ELR (cell line): ENCODE measurements around the gene CD1C.
"Not testable (repeated sequence)": the region's sequence is repeated elsewhere in the genome, so short reads cannot be mapped to it uniquely, and the experiment has no call there.

Experiments
- DNase-seq: peaks from one replicate; pipeline ENCODE4 v3.0.0-alpha.2; 2015; ENCODE audit warnings: low read depth

The CD1C gene

DNA sequence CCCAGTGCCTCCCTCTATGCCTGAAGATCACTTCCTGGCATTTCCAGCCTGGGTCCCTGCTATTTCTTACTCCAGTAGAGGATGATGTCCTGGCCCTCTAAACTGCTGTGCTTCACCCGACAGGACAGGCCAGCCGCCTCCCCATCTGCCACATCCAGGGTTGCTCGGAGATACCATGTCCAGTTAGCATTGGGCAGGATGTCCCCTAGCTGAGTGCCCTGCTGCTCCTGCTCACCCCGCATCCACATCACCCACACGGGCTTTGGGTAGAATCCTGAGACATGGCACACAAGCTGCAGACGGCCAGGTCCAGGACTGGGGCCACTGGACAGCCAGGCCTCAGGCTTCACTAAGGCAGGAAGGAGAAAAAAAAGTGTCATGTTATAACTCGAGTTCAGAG is 39.6 kb downstream of the CD1C start:
- no peak for DNase-seq

DNA sequence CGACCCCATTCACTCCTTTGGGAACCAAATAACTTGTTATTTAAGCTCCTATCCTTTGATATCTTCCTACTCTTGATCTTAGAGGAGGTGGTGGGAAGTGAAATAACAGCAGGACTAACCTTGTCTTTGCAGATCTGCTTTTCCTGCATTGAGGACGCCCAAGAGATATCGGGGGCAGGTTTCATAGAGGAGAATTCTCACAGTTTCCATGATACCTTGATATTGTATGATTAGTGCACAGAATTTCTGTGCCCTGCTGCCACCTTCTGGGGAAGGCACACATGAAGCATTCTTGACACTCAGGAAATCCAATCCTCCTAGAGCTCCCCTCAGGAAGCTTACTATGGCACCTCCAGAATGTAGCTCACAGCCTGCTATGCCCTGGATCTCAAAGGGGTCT is 40.0 kb downstream of the CD1C start:
- peak; percentile 14 for DNase-seq

DNA sequence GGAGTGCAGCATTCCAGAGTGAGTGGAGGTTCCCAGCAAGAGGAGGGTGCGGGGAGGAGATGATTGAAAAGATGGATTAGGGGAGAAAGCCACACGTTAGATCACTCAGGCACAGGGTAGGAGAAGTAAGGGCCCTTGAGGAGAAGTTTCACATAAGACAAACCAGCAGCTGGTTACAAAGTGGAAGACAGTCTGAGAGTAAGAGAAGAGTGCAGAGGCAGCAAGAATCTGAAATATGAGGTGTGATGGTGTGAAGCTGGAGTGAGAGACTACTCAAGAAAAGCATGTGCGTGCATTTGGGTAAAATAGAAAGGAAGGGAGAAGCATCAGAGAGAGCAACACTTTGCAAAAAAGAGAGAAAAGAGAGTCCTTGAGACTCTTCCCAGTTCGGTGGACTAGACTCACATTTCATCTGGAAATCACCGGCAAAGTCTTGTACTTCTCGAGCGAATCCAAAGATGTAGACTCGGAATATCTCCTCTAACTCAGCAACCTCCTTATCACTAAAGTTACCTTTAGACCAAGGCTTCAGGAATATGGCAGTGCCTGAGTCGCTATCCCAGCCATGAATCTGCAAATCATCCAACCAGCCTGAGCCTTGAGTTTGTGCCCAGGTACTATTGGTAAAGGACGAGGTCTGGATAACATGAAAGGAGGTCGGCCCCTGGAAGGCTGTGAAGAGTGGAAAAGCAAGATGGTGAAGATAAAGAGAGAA is 40.8 kb downstream of the CD1C start:
- DNase-seq: no peak

DNA sequence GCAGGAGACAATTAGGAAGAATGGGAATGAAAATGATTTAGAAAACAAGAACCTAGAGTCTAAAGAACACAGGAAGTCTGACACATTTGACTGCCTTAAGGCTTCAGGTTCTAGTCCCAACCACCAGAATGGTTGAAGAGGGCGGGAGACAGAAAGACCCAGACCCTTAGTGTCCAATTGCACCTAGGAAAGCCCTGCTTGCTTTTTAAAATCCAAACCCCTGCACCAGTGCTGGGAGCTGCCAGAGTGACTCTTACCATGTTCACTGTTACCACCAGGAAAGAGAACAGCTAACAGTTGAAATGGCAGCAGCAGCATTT is 41.3 kb downstream of the CD1C start:
- DNase-seq: no peak

DNA sequence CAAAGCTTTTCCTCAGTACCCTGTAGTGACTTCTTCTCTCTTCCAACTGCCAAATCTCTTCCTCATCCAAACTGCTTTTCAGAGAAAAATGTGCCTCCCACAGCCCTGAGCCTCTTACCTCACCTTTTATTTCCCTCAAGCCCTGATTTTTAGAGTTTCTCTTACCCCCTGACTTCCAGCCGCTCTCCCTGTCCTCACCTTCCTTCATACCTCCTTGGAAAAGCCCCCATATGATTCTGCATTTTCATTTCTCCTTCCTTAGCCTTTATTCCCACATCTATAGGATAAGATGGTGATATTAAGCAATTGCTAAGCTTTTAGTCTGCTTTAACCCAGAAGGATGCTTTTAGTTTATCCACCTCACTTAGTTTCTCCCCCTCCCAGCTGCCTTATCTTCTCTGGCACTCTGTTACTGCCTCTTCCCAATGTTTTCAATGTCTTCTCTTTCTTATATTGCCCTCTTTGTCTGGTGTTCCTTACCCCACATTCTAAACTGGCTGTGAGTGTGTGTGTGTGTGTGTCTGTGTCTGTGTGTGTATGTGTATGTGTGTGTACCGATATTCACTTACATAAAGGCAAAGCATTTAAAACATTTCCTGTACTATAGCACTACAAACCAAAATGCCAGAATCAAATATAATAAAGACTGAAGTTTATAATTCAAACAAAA is 41.9 kb downstream of the CD1C start, which contains the start of gene CD1B:
Gene CD1B, minus strand, starts transcription at position 51 of the 670 bp plus-strand sequence. CDS start 108 bp downstream, outside the sequence.
- no peak for DNase-seq

DNA sequence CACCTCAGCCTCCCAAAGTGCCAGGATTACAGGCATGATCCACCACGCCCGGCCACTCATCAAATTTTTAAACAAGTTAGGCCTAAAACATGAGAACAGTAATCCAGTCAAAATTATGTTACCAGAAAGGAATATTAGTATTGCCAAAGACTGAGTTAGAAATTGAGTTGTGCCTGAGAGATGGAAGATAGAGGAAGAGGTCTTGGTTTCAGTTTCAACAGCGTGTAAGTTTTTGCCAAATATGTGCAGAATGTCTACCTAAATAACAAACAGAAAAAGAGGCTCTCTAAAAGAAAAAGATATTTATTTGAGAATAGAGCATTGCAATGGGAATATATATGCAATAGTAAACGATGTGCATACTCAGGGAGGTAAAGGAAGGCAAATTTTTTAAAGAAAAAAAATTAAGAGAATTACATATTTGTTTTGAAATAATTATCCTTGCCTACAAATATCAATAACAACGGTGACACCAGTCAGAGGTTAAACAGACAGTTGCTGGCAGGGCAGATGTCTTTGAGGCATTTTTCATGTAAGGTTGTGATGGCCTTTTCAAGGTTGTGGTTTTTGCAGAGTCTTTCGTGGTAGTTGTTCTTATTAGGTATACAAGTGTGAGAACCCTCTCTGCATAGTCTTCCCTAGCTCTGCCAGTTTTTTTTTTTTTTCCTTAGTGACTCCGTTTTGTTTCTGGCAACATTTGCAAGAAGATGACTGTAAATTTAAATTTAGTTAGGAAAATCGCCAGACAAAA is 43.9 kb downstream of the CD1C start:
- DNase-seq: no peak

DNA sequence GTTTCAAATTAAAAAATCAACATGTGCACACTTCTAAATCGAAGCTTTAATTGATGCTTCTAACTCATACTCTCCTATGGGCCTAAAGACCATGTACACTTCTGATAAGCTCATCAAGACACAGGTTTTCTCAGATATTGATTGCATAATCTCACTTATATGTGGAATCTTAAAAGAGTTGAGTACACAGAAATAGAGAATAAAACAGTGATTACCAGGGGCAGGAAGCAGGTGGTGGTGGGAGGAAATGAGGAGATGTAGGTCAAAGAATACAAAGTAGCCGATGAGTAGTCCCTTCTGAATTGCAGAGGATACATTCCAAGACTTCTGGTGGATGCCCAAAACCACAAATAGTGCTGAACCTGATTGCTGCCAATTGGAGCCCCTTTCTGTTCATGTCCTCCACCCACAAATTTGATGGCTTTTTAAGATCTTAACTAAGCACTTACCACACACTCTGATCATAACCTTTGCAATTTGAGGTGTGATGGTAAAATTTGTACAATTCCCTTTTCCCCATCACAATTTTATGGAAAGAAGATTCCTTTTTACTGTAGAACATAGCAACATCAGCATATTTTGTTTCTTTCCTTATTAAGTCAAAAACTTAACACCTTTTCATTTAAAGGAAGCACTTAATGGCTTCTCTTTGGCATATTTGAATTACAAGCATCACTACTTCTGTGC is 44.9 kb downstream of the CD1C start:
- DNase-seq: no peak

DNA sequence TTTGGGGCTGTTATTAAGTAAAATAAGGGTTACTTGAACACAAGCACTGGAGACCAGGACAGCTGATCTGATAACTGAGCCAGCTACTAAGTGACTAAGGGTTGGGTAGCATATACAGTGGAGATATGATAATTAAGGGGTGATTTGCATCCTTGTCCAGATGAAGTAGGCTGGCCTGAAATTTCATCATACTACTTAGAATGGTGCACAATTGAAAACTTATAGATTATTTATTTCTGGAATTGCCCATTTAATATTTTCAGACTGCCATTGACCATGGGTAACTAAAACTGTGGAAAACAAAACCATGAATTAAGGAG is 45.5 kb downstream of the CD1C start:
- no peak for DNase-seq

DNA sequence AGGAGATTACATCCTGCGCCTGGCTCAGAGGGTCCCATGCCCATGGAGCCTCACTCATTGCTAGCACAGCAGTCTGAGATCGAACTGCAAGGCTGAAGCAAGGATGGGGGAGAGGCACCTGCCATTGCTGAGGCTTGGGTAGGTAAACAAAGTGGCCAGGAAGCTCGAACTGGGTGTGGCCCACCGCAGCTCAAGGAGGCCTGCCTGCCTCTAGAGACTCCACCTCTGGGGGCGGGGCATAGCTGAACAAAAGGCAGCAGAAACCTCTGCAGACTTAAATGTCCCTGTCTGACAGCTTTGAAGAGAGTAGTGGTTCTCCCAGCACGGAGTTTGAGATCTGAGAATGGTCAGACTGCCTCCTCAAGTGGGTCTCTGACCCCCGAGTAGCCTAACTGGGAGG is 46.7 kb downstream of the CD1C start:
- not testable (repeated sequence) for DNase-seq
